DMS79 treated with DMSO at 0.1 percent for 48 hours (cell line): ENCODE results near the gene PLS3.

Experiments used
- DNase-seq: peaks from one replicate; lab custom pipeline; 2025; lab: John Stamatoyannopoulos, UW

Gene PLS3

GRCh38 chrX:115694028-115694427, 133.1 kb downstream of the PLS3 start:
- DNase-seq, result no peak

- DNase-seq, result no peak
Observed at GRCh38 chrX:115696039-115696438, 135.1 kb downstream of the PLS3 start.

GRCh38 chrX:115696939-115697338, 136.0 kb downstream of the PLS3 start:
- DNase-seq, result no peak

- DNase-seq, result no peak
Observed at GRCh38 chrX:115697806-115698205, 136.8 kb downstream of the PLS3 start.
